Inflammatory macrophage treated with lipopolysaccharide for 1 hour (primary cell): Measurements from ENCODE around the gene PVALB.

Experiments
- DNase-seq, 2 donors: peaks; one replicate each; pipeline ENCODE4 v3.0.0-alpha.2; 2020 to 2022

Gene PVALB

GRCh38 chr22:36808721-36809344 lies 8.0 kb downstream of the PVALB start:
- no peak for DNase-seq

- peak; percentile 20 to 25 for DNase-seq
These were observed 9.2 kb downstream of the PVALB start for GRCh38 chr22:36807627-36808026.

- peak; percentile 67 to 82 for DNase-seq
These were observed 10.0 kb downstream of the PVALB start for GRCh38 chr22:36806835-36807234.

GRCh38 chr22:36803358-36803757 lies 13.5 kb downstream of the PVALB start:
- no peak for DNase-seq

- no peak for DNase-seq
These were observed 18.2 kb downstream of the PVALB start for GRCh38 chr22:36798674-36799066.

- DNase-seq = no peak
These were observed 18.7 kb downstream of the PVALB start for GRCh38 chr22:36797911-36798673.

GRCh38 chr22:36797374-36797773 lies 19.5 kb downstream of the PVALB start:
- no peak for DNase-seq

GRCh38 chr22:36796552-36797175 lies 20.2 kb downstream of the PVALB start:
- DNase-seq = no peak

GRCh38 chr22:36795633-36796032 lies 21.2 kb downstream of the PVALB start:
- no peak for DNase-seq

- DNase-seq = peak; percentile 16 to 17
These were observed 26.2 kb downstream of the PVALB start for GRCh38 chr22:36790648-36791047.

- no peak for DNase-seq
These were observed 29.4 kb downstream of the PVALB start for GRCh38 chr22:36787204-36787988.

GRCh38 chr22:36783743-36784142 lies 33.1 kb downstream of the PVALB start:
- no peak for DNase-seq

GRCh38 chr22:36781656-36782627 lies 34.9 kb downstream of the PVALB start:
- DNase-seq = peak; percentile 56 to 93

GRCh38 chr22:36778020-36778419 lies 38.8 kb downstream of the PVALB start:
- DNase-seq = no peak

- no peak for DNase-seq
These were observed 40.1 kb downstream of the PVALB start for GRCh38 chr22:36776722-36777121.

GRCh38 chr22:36775964-36776669 lies 40.7 kb downstream of the PVALB start, which contains the start of gene IFT27:
Gene IFT27 (minus strand): TSS chr22:36776119. CDS start chr22:36775707, 412 bp downstream.
- peak; percentile 100 for DNase-seq

GRCh38 chr22:36775586-36775963 lies 41.3 kb downstream of the PVALB start:
- DNase-seq = no peak

- peak; percentile 61 to 79 for DNase-seq
These were observed 42.9 kb downstream of the PVALB start for GRCh38 chr22:36773935-36774334.

GRCh38 chr22:36772451-36772850 lies 44.4 kb downstream of the PVALB start:
- DNase-seq = no peak

GRCh38 chr22:36771356-36772063 lies 45.3 kb downstream of the PVALB start:
- no peak for DNase-seq
